OCI-LY3 (cell line): ENCODE results near the gene DCUN1D2.

Experiments
- CTCF ChIP-seq: fragments of 200-600, 300-600 bp; sonication (generic); IDR thresholded peaks from 2 replicates; pipeline ENCODE4 v1.5.1; 2014; ENCODE audit warnings: antibody characterized with exemption, low read length, low read depth
- EZH2phosphoT487 ChIP-seq: fragments of 200-600 bp; shearing (Covaris generic); IDR thresholded peaks from 2 replicates; pipeline ENCODE4 v1.6.1; 2018; ENCODE audit warnings: antibody characterized with exemption, mixed run types, low read depth

- TF ChIP-seq CTCF (no peak), EZH2phosphoT487 (no peak)
These were observed 71.8 kb downstream of the DCUN1D2 start for GRCh38 chr13:113418722-113419049.
